Liver (tissue), 9 donors: ENCODE results near the gene CYP1B1. TPM values are rescaled to one million over a fixed set of nuclear protein-coding genes. Genes with fewer than 3 reads are reported as not detected.
A peak's percentile ranks its signal among the peaks of the same experiment; 100 is the strongest.

ENCODE experiments used
- DNase-seq: peaks from one replicate; pipeline ENCODE4 v3.0.0-alpha.2; 2017; ENCODE audit warnings: low spot score
- H3K27ac ChIP-seq, 2 donors: one replicate each; pipeline ENCODE4 v1.7.0; 2013; ENCODE audit warnings: inconsistent platforms in 2 of 2, low read length in 2 of 2, control low read depth in 1 of 2, low read depth in 1 of 2, mild to moderate bottlenecking in 1 of 2
- H3K27me3 ChIP-seq, 4 donors: one replicate each; pipeline versions ENCODE4 v1.6.1 to v1.7.0; 2013; ENCODE audit warnings: low read length in 3 of 4, inconsistent platforms in 1 of 4, mild to moderate bottlenecking in 1 of 4, moderate library complexity in 1 of 4; ENCODE audit not compliant: control insufficient read depth in 4 of 4, insufficient read depth in 4 of 4
- H3K36me3 ChIP-seq, 4 donors: one replicate each; pipeline versions ENCODE4 v1.6.1 to v1.7.0; 2013; ENCODE audit warnings: low read length in 3 of 4, mild to moderate bottlenecking in 3 of 4, low read depth in 1 of 4, moderate library complexity in 1 of 4; ENCODE audit not compliant: control insufficient read depth in 4 of 4, insufficient read depth in 3 of 4
- H3K4me1 ChIP-seq, 4 donors: one replicate each; pipeline versions ENCODE4 v1.6.1 to v1.7.0; 2013; ENCODE audit warnings: low read length in 3 of 4, mild to moderate bottlenecking in 3 of 4, moderate library complexity in 1 of 4; ENCODE audit not compliant: control insufficient read depth in 4 of 4, insufficient read depth in 4 of 4
- H3K4me3 ChIP-seq, 3 donors: one replicate each; pipeline versions ENCODE4 v1.6.1 to v1.7.0; 2013; ENCODE audit warnings: low read length in 3 of 3, control low read depth in 1 of 3, low read depth in 1 of 3, mild to moderate bottlenecking in 1 of 3
- H3K9ac ChIP-seq, 2 donors: one replicate each; pipeline ENCODE4 v1.7.0; 2013; ENCODE audit warnings: low read length in 2 of 2, mild to moderate bottlenecking in 2 of 2, moderate library complexity in 2 of 2, control low read depth in 1 of 2, low read depth in 1 of 2
- H3K9me3 ChIP-seq, 4 donors: one replicate each; pipeline versions ENCODE4 v1.6.1 to v1.7.0; 2013; ENCODE audit warnings: low read length in 3 of 4; ENCODE audit not compliant: control insufficient read depth in 4 of 4
- EGR1 ChIP-seq, 2 donors: IDR thresholded peaks; 2 replicates each; pipeline ENCODE4 v1.6.1; 2016 to 2018; ENCODE audit warnings: antibody characterized with exemption in 2 of 2, low read depth in 2 of 2
- FOXA1 ChIP-seq: IDR thresholded peaks from 2 replicates; pipeline ENCODE4 v1.6.1; 2016; ENCODE audit warnings: antibody characterized with exemption
- GABPA ChIP-seq, 2 donors: IDR thresholded peaks in 1 of 2; conservative IDR thresholded peaks in 1 of 2; 2 replicates each; pipeline ENCODE4 v1.6.1; 2016; ENCODE audit warnings: antibody characterized with exemption in 2 of 2, mild to moderate bottlenecking in 1 of 2, moderate library complexity in 1 of 2
- HNF4A ChIP-seq, 2 donors: conservative IDR thresholded peaks; 2 replicates each; pipeline ENCODE4 v1.6.1; 2016; ENCODE audit warnings: antibody characterized with exemption in 2 of 2, mild to moderate bottlenecking in 2 of 2
- HNF4G ChIP-seq: IDR thresholded peaks from 2 replicates; pipeline ENCODE4 v1.6.1; 2016; ENCODE audit warnings: antibody characterized with exemption
- MAX ChIP-seq: IDR thresholded peaks from 2 replicates; pipeline ENCODE4 v1.6.1; 2016; ENCODE audit warnings: antibody characterized with exemption
- NR2F2 ChIP-seq: IDR thresholded peaks from 2 replicates; pipeline ENCODE4 v1.6.1; 2016; ENCODE audit warnings: antibody characterized with exemption
- RAD21 ChIP-seq, 2 donors: IDR thresholded peaks; 2 replicates each; pipeline ENCODE4 v1.6.1; 2016; ENCODE audit warnings: antibody characterized with exemption in 2 of 2, mild to moderate bottlenecking in 2 of 2
- REST ChIP-seq: IDR thresholded peaks from 2 replicates; pipeline ENCODE4 v1.6.1; 2016; ENCODE audit warnings: antibody characterized with exemption, mild to moderate bottlenecking
- RXRA ChIP-seq, 2 donors: IDR thresholded peaks; 2 replicates each; pipeline ENCODE4 v1.6.1; 2017 to 2018; ENCODE audit warnings: antibody characterized with exemption in 2 of 2, mild to moderate bottlenecking in 1 of 2
- SP1 ChIP-seq: IDR thresholded peaks from 2 replicates; pipeline ENCODE4 v1.6.1; 2018; ENCODE audit warnings: antibody characterized with exemption, mild to moderate bottlenecking
- TAF1 ChIP-seq: conservative IDR thresholded peaks from 2 replicates; pipeline ENCODE4 v1.6.1; 2016; ENCODE audit warnings: antibody characterized with exemption, mild to moderate bottlenecking
- YY1 ChIP-seq: IDR thresholded peaks from 2 replicates; pipeline ENCODE4 v1.6.1; 2016; ENCODE audit warnings: antibody characterized with exemption, mild to moderate bottlenecking
- ZBTB33 ChIP-seq: IDR thresholded peaks from 2 replicates; pipeline ENCODE4 v1.6.1; 2016; ENCODE audit warnings: antibody characterized with exemption
- WGBS: extraction: QIAGEN DNeasy Blood & Tissue Kit; methylation state at CpG from one replicate; pipeline ENCODE4 v1.1.7; 2013; 5-methylcytosine and 5-hydroxymethylcytosine counted together
- polyA plus RNA-seq, 2 donors: library from polyadenylated mRNA; stranded (reverse) in 1 of 2; unstranded in 1 of 2; fragments of 200-250 nt in 1 of 2; fragments of >200 nt in 1 of 2; fragmentation: Nextera tagmentation in 1 of 2; extraction: Ambion mirVana in 1 of 2; gene quantifications; one replicate each; pipeline versions ENCODE4 v1.2.1 to v1.2.3, GENCODE V29; 2013 to 2015
- total RNA-seq, 2 donors: library from RNA; depleted of rRNA; stranded (reverse); fragments of >200 nt; gene quantifications; one replicate each; pipeline ENCODE4 v1.2.3, GENCODE V29; 2014
- TF ChIP-seq, protein P1 (sequence below): fragments of 150-350 bp; IDR thresholded peaks from 2 replicates; pipeline ENCODE4 v1.5.1; 2017; ENCODE audit warnings: improper control_type of control experiment, low read depth, low read length; ENCODE audit not compliant: missing input control
- donor health status: healthy.
- donor health status: healthy.
- donor health status: healthy.
- donor health status: healthy.
- donor health status: healthy.

The CYP1B1 gene
- total and polyA plus RNA-seq, 4 donors, result 0.84 to 6.8 (median 3.2) TPM

DNA sequence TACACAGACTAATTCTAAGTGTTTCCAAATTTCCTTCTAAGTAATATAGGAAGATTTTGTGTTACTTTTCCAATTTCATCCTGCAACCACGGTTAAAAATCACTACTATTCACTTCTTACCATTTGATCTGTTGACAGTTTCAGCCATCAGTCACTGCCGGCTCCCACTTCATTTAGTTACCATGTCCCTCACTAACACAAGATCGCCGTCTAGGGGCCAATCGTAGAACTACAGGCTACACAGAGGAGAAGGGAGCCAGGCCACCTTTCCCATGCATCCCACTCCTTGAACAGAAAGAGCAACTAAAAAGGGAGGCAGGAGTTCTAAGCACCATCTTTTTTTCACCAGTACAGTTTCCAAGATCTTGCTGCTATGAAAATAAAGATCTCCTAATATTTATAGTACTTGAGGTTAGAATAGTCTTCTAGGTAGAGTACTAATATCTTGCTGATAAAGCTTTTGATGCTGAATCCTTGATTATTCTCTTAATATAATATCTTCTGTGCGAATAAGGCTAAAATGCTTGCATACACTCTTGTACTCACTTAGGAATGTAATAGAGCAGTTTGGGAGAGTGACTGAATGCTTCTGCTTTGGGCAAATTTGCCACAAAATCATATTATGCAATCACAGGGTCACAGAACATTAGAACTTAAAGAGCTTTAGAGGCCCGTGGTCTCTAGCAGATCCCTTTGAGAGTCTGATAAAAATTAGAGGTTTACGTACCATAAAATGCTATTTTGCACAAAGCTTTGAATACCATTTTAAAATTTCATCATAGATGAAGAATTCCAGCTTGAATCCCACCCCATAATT, 39.5 kb upstream of the CYP1B1 start:
- Histone ChIP-seq H3K4me3 (no peak overlapping the region), H3K9ac (no peak overlapping the region), H3K9me3 (no peaks in the 10 kb centered on the region), H3K4me1 (peaks cover 7 to 33% (median 18%) of the 10 kb centered on the region in 4 donors), H3K27me3 (no peaks in the 10 kb centered on the region), H3K27ac (no peak overlapping the region), H3K36me3 (no peaks in the 10 kb centered on the region)
- 23% methylated on average over 8 of the region's 8 CpGs for WGBS
- TF ChIP-seq TAF1 (no peak), YY1 (peak; percentile 36), MAX (no peak), RXRA (IDR thresholded peaks at IDR 0.05) (peak; percentile 3 to 26), ZBTB33 (no peak), HNF4A (conservative IDR thresholded peaks at IDR 0.05) (peak in 1 of 2 donors; percentile 22), FOXA1 (no peak), REST (no peak), RAD21 (IDR thresholded peaks at IDR 0.05) (peak; percentile 93 to 95), EGR1 (IDR thresholded peaks at IDR 0.05; ENCODE audit: low read depth in 2 of 2) (no peak)
- TF ChIP-seq, protein P1, sequence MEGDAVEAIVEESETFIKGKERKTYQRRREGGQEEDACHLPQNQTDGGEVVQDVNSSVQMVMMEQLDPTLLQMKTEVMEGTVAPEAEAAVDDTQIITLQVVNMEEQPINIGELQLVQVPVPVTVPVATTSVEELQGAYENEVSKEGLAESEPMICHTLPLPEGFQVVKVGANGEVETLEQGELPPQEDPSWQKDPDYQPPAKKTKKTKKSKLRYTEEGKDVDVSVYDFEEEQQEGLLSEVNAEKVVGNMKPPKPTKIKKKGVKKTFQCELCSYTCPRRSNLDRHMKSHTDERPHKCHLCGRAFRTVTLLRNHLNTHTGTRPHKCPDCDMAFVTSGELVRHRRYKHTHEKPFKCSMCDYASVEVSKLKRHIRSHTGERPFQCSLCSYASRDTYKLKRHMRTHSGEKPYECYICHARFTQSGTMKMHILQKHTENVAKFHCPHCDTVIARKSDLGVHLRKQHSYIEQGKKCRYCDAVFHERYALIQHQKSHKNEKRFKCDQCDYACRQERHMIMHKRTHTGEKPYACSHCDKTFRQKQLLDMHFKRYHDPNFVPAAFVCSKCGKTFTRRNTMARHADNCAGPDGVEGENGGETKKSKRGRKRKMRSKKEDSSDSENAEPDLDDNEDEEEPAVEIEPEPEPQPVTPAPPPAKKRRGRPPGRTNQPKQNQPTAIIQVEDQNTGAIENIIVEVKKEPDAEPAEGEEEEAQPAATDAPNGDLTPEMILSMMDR, result peak; percentile 95
- DNase-seq, result peak; percentile 83

- Histone ChIP-seq H3K9ac (no peak overlapping the region), H3K4me3 (no peak overlapping the region), H3K27me3 (no peaks in the 10 kb centered on the region), H3K9me3 (no peaks in the 10 kb centered on the region), H3K4me1 (peaks cover 12 to 44% (median 28%) of the 10 kb centered on the region in 4 donors), H3K36me3 (no peaks in the 10 kb centered on the region), H3K27ac (peak overlapping the region; percentile 34 to 42)
- DNase-seq, result no peak
- 53% methylated on average over 4 of the region's 4 CpGs for WGBS
- no peak for TF ChIP-seq HNF4G
- TF ChIP-seq RXRA (IDR thresholded peaks at IDR 0.05), result peak; percentile 54 to 70
- no peak for TF ChIP-seq MAX
- peak; percentile 49 to 73 for TF ChIP-seq HNF4A (conservative IDR thresholded peaks at IDR 0.05)
- TF ChIP-seq TAF1, result no peak
- TF ChIP-seq SP1, result peak; percentile 56
- TF ChIP-seq NR2F2, result peak; percentile 62
- TF ChIP-seq ZBTB33, result peak; percentile 17
- peak in 1 of 2 donors; percentile 25 for TF ChIP-seq RAD21 (IDR thresholded peaks at IDR 0.05)
- TF ChIP-seq FOXA1, result peak; percentile 10
- peak in 1 of 2 donors; percentile 23 for TF ChIP-seq GABPA (IDR thresholded peaks at IDR 0.05 in 1 of 2, conservative IDR thresholded peaks at IDR 0.05 in 1 of 2)
These were observed 38.2 kb upstream of the CYP1B1 start for GRCh38 chr2:38113981-38114708.
